Right atrium auricular region (tissue), 2 donors: ENCODE results near the gene RGS6. TPM values are rescaled to one million over a fixed set of nuclear protein-coding genes. Genes with fewer than 3 reads are reported as not detected.

Experiments used
- DNase-seq: peaks from one replicate; pipeline ENCODE4 v3.0.0-alpha.2; 2019; ENCODE audit warnings: low spot score
- H3K27ac ChIP-seq, 2 donors: fragments of 200-600 bp; sonication (generic); 1 replicate in 1 of 2; 2 replicates in 1 of 2; pipeline ENCODE4 v1.5.1; 2016 to 2019
- H3K27me3 ChIP-seq, 2 donors: fragments of 200-600 bp; sonication (generic); one replicate each; pipeline versions ENCODE4 v1.5.1 to v1.6.0; 2017 to 2019
- H3K36me3 ChIP-seq: fragments of 200-600 bp; sonication (generic); one replicate; pipeline ENCODE4 v1.5.1; 2016
- H3K4me1 ChIP-seq, 2 donors: fragments of 200-600 bp; sonication (generic); one replicate each; pipeline versions ENCODE4 v1.5.1 to v1.6.0; 2017 to 2019
- H3K4me3 ChIP-seq, 2 donors: fragments of 200-600 bp; sonication (generic); 1 replicate in 1 of 2; 2 replicates in 1 of 2; pipeline ENCODE4 v1.5.1; 2017 to 2019; ENCODE audit warnings: mild to moderate bottlenecking in 1 of 2, moderate library complexity in 1 of 2
- H3K9me3 ChIP-seq, 2 donors: fragments of 200-600 bp; sonication (generic); one replicate each; pipeline ENCODE4 v1.5.1; 2019
- total RNA-seq, 2 donors: library from RNA; depleted of rRNA; stranded (reverse); fragments of >200 nt; gene quantifications; one replicate each; pipeline ENCODE4 v1.1.0, GENCODE V29; 2016
- TF ChIP-seq, protein P1 (sequence below), 2 donors: fragments of 200-600 bp; sonication (generic); IDR thresholded peaks; one replicate each; pipeline ENCODE4 v1.5.1; 2019; ENCODE audit warnings: antibody characterized with exemption in 2 of 2

RGS6 gene
- total RNA-seq, 2 donors from 2014 or later = 12.1 to 13.1 TPM

GRCh38 chr14:72521045-72521444, 588.8 kb downstream of the RGS6 start:
- TF ChIP-seq, protein P1, sequence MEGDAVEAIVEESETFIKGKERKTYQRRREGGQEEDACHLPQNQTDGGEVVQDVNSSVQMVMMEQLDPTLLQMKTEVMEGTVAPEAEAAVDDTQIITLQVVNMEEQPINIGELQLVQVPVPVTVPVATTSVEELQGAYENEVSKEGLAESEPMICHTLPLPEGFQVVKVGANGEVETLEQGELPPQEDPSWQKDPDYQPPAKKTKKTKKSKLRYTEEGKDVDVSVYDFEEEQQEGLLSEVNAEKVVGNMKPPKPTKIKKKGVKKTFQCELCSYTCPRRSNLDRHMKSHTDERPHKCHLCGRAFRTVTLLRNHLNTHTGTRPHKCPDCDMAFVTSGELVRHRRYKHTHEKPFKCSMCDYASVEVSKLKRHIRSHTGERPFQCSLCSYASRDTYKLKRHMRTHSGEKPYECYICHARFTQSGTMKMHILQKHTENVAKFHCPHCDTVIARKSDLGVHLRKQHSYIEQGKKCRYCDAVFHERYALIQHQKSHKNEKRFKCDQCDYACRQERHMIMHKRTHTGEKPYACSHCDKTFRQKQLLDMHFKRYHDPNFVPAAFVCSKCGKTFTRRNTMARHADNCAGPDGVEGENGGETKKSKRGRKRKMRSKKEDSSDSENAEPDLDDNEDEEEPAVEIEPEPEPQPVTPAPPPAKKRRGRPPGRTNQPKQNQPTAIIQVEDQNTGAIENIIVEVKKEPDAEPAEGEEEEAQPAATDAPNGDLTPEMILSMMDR (IDR thresholded peaks at IDR 0.05) = no peak
- no peak overlapping the region for H3K4me3 ChIP-seq
- no peaks in the 10 kb centered on the region for H3K9me3 ChIP-seq
- H3K27me3 ChIP-seq = no peaks in the 10 kb centered on the region
- H3K36me3 ChIP-seq = no peaks in the 10 kb centered on the region
- DNase-seq = no peak
- H3K4me1 ChIP-seq = peaks cover 0 to 6% of the 10 kb centered on the region in 2 donors
- no peak overlapping the region for H3K27ac ChIP-seq

- DNase-seq = peak; percentile 40
- Histone ChIP-seq H3K4me1 (peaks cover 0 to 4% of the 10 kb centered on the region in 2 donors), H3K9me3 (no peaks in the 10 kb centered on the region), H3K27me3 (no peaks in the 10 kb centered on the region), H3K27ac (no peak overlapping the region), H3K4me3 (no peak overlapping the region), H3K36me3 (no peaks in the 10 kb centered on the region)
- TF ChIP-seq, protein P1 (IDR thresholded peaks at IDR 0.05) = no peak
Measured at GRCh38 chr14:72521968-72522741, 589.9 kb downstream of the RGS6 start.

DNA sequence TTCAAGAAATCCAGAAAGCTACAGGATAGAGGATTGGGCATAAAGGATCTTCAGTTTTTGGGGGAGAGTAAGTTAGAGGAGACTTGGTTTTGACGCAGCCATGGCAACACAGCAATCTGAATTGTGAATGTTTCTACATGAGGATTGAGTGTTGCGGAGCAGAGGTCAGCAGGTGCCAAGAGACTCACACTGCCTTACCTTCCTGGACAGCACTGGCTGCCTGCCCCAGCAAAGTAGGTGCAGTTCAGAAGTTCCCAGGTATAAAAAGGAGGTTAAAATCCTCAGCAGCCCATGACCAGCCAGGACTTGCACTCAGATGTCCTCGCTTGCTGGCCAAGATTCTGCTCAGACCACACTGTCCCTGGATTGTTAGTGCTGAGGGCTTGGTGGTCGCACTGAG, 590.6 kb downstream of the RGS6 start:
- TF ChIP-seq, protein P1 (IDR thresholded peaks at IDR 0.05) = no peak
- DNase-seq = no peak
- Histone ChIP-seq H3K36me3 (no peaks in the 10 kb centered on the region), H3K4me1 (no peaks in the 10 kb centered on the region), H3K9me3 (no peaks in the 10 kb centered on the region), H3K27me3 (no peaks in the 10 kb centered on the region), H3K4me3 (no peak overlapping the region), H3K27ac (no peak overlapping the region)

- Histone ChIP-seq H3K9me3 (no peaks in the 10 kb centered on the region), H3K4me3 (no peak overlapping the region), H3K36me3 (no peaks in the 10 kb centered on the region), H3K4me1 (no peaks in the 10 kb centered on the region), H3K27me3 (no peaks in the 10 kb centered on the region), H3K27ac (no peak overlapping the region)
- TF ChIP-seq, protein P1 (IDR thresholded peaks at IDR 0.05) = no peak
- DNase-seq = no peak
Measured at GRCh38 chr14:72523424-72524294, 591.4 kb downstream of the RGS6 start.

DNA sequence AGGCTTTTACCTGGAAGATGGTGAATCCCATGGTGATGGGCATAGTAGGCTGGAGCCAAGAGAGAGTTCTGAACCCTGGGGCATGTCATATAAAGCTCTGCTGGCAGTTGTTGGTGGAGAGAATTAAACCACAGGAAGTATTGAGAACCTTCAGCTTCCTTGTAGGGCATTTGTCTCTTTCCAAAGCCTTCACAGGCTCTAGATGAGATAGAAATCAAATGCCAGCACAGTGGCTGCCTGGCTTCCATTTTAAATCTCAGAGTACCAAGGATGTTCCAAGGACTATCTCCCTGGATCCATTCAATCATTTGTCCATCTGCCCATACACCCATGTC, 592.0 kb downstream of the RGS6 start:
- no peaks in the 10 kb centered on the region for H3K36me3 ChIP-seq
- H3K4me1 ChIP-seq = no peaks in the 10 kb centered on the region
- H3K4me3 ChIP-seq = no peak overlapping the region
- no peak overlapping the region for H3K27ac ChIP-seq
- DNase-seq = no peak
- H3K9me3 ChIP-seq = no peaks in the 10 kb centered on the region
- H3K27me3 ChIP-seq = no peaks in the 10 kb centered on the region
- TF ChIP-seq, protein P1 (IDR thresholded peaks at IDR 0.05) = no peak
